ENCODE data around the gene SLC50A1.

- TF ChIP-seq NFRKB (IDR thresholded peaks at IDR 0.05): no peak
- no peak for TF ChIP-seq CTBP1 (IDR thresholded peaks at IDR 0.05; ENCODE audit: borderline replicate concordance)
- no peak for TF ChIP-seq FOXM1 (IDR thresholded peaks at IDR 0.05; ENCODE audit: borderline replicate concordance)
- TF ChIP-seq FOXK2 (IDR thresholded peaks at IDR 0.05): no peak
Observed at GRCh38 chr1:155116113-155116764, 19.4 kb upstream of the SLC50A1 start.

All from HEK293T (cell line).